ENCODE measurements around the gene L3HYPDH. TPM values are rescaled to one million over a fixed set of nuclear protein-coding genes. Genes with fewer than 3 reads are reported as not detected.

L3HYPDH gene
- total and polyA plus RNA-seq, 12 donors, result 7.5 to 16.6 (median 10.3) TPM

GRCh38 chr14:59461891-59462290 is 22.3 kb downstream of the L3HYPDH start:
- TF ChIP-seq, protein P1, sequence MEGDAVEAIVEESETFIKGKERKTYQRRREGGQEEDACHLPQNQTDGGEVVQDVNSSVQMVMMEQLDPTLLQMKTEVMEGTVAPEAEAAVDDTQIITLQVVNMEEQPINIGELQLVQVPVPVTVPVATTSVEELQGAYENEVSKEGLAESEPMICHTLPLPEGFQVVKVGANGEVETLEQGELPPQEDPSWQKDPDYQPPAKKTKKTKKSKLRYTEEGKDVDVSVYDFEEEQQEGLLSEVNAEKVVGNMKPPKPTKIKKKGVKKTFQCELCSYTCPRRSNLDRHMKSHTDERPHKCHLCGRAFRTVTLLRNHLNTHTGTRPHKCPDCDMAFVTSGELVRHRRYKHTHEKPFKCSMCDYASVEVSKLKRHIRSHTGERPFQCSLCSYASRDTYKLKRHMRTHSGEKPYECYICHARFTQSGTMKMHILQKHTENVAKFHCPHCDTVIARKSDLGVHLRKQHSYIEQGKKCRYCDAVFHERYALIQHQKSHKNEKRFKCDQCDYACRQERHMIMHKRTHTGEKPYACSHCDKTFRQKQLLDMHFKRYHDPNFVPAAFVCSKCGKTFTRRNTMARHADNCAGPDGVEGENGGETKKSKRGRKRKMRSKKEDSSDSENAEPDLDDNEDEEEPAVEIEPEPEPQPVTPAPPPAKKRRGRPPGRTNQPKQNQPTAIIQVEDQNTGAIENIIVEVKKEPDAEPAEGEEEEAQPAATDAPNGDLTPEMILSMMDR (IDR thresholded peaks at IDR 0.05), result no peak
- intact Hi-C loops (cut with DNase I), result no loop called here

GRCh38 chr14:59460378-59460777 is 23.8 kb downstream of the L3HYPDH start:
- DNase-seq (no peak), ATAC-seq (no peak)
- intact Hi-C loops (cut with DNase I), result no loop called here
- Histone ChIP-seq H3K36me3 (peaks cover 0 to 42% (median 12%) of the 10 kb centered on the region in 9 donors), H3K4me1 (peaks cover 5 to 13% (median 10%) of the 10 kb centered on the region in 9 donors), H3K27me3 (peaks cover 0 to 21% (median 0%) of the 10 kb centered on the region in 7 donors), H3K4me3 (no peak overlapping the region), H3K27ac (no peak overlapping the region), H3K9me3 (peaks cover 0 to 4% (median 0%) of the 10 kb centered on the region in 11 donors)
- 95 to 98% methylated on average over 1 of the region's 1 CpG for WGBS, 2 donors
- TF ChIP-seq, protein P1 (IDR thresholded peaks at IDR 0.05), result no peak

More at GRCh38 chr14:59461891-59462290, 22.3 kb downstream of the L3HYPDH start:
- Histone ChIP-seq H3K27ac (no peak overlapping the region), H3K27me3 (peaks cover 0 to 22% (median 0%) of the 10 kb centered on the region in 7 donors), H3K9me3 (no peaks in the 10 kb centered on the region), H3K4me3 (no peak overlapping the region), H3K4me1 (peaks cover 5 to 16% (median 10%) of the 10 kb centered on the region in 9 donors), H3K36me3 (peaks cover 0 to 27% (median 1%) of the 10 kb centered on the region in 9 donors)
- WGBS, 2 donors, result 94 to 95% methylated on average over 1 of the region's 1 CpG
- DNase-seq (no peak), ATAC-seq (no peak)

DNA sequence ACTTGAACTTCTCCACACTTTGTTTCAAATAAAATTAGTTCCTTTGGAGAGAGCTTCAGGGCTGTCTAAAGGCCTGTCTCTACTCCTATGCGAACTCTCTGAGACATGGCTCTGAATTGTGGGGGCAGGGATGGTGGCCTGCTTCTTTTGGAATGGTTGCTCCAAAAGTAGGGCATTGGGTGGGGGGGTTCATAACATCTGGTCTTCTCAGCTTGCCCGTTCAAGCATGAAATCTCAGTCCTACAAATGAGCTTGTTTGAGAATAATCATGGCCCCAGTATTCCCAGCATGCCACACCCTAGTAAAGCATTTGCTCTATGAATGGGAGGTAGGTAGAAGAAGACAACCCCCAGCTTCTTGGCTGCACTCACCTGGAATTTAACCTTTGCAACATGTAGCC is 25.7 kb downstream of the L3HYPDH start:
- 92 to 95% methylated on average over 2 of the region's 2 CpGs for WGBS, 2 donors
- intact Hi-C loops (cut with DNase I), result no loop called here
- DNase-seq (no peak), ATAC-seq (no peak)
- Histone ChIP-seq H3K4me1 (peaks cover 0 to 5% (median 0%) of the 10 kb centered on the region in 9 donors), H3K27me3 (peaks cover 0 to 2% (median 0%) of the 10 kb centered on the region in 7 donors), H3K4me3 (no peak overlapping the region), H3K9me3 (peaks cover 0 to 4% (median 0%) of the 10 kb centered on the region in 11 donors), H3K27ac (no peak overlapping the region), H3K36me3 (peaks cover 0 to 50% (median 14%) of the 10 kb centered on the region in 9 donors)
- TF ChIP-seq, protein P1 (IDR thresholded peaks at IDR 0.05), result no peak

GRCh38 chr14:59455411-59455810 is 28.8 kb downstream of the L3HYPDH start:
- peak overlapping the region in 2 of 10 donors; percentile 50 to 68 for H3K27ac ChIP-seq
- peak in 2 of 8 donors; percentile 17 to 73 for ATAC-seq

More at GRCh38 chr14:59455411-59455810, 28.8 kb downstream of the L3HYPDH start:
- H3K27me3 ChIP-seq, result no peaks in the 10 kb centered on the region
- peaks cover 0 to 4% (median 0%) of the 10 kb centered on the region in 11 donors for H3K9me3 ChIP-seq
- 93% methylated on average over 1 of the region's 1 CpG for WGBS, 2 donors
- no peak overlapping the region for H3K4me3 ChIP-seq
- H3K36me3 ChIP-seq, result peaks cover 0 to 43% (median 10%) of the 10 kb centered on the region in 9 donors
- intact Hi-C loops (cut with DNase I), result no loop called here
- DNase-seq, result no peak
- TF ChIP-seq, protein P1 (IDR thresholded peaks at IDR 0.05), result no peak
- peaks cover 0 to 5% (median 0%) of the 10 kb centered on the region in 9 donors for H3K4me1 ChIP-seq
